ENCODE data around the gene CLBA1. TPM values are rescaled to one million over a fixed set of nuclear protein-coding genes. Genes with fewer than 3 reads are reported as not detected.

CLBA1 gene
- polyA plus RNA-seq, 2 of the 4 experiments (the other 2 are of a cell fraction): 11.5 to 12.0 TPM

DNA sequence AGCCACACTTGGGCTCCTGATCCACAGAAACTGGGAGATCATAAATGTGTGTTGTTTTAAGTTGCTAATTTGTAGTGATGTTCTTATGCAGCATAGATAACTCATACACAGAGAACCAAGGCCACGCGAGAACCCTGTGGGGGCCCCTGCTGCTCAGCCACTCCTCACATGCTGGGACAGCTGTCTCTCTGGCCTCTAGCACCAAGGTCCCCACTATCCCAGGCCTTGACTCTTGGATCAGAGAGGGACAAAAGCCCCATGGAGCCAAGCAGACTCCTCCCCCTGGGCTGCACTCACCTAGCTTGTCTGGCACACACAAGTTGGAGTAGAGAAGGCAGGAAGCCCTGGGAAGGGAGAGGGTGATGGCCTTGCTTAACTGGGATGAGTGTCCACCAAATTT lies 49.6 kb upstream of the CLBA1 start (continued):
- TF ChIP-seq, protein P1, sequence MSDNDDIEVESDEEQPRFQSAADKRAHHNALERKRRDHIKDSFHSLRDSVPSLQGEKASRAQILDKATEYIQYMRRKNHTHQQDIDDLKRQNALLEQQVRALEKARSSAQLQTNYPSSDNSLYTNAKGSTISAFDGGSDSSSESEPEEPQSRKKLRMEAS (IDR thresholded peaks at IDR 0.05): no peak
- TF ChIP-seq TFCP2L1 (CRISPR knock-in tag; IDR thresholded peaks at IDR 0.05) (no peak), CBX2 (IDR thresholded peaks at IDR 0.05; ENCODE audit: borderline replicate concordance, low read depth) (no peak), NFE2L2 (conservative IDR thresholded peaks at IDR 0.05; ENCODE audit: low read length) (no peak), TP53 (CRISPR knock-in tag; IDR thresholded peaks at IDR 0.05) (no peak), EHF (CRISPR knock-in tag; IDR thresholded peaks at IDR 0.05) (no peak), ZNF302 (CRISPR knock-in tag; IDR thresholded peaks at IDR 0.05) (no peak), POLR2A (IDR thresholded peaks at IDR 0.05; ENCODE audit: low read length) (no peak)
- TF ChIP-seq, protein P2, sequence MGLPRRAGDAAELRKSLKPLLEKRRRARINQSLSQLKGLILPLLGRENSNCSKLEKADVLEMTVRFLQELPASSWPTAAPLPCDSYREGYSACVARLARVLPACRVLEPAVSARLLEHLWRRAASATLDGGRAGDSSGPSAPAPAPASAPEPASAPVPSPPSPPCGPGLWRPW (IDR thresholded peaks at IDR 0.05): no peak
- TF ChIP-seq, protein P3, sequence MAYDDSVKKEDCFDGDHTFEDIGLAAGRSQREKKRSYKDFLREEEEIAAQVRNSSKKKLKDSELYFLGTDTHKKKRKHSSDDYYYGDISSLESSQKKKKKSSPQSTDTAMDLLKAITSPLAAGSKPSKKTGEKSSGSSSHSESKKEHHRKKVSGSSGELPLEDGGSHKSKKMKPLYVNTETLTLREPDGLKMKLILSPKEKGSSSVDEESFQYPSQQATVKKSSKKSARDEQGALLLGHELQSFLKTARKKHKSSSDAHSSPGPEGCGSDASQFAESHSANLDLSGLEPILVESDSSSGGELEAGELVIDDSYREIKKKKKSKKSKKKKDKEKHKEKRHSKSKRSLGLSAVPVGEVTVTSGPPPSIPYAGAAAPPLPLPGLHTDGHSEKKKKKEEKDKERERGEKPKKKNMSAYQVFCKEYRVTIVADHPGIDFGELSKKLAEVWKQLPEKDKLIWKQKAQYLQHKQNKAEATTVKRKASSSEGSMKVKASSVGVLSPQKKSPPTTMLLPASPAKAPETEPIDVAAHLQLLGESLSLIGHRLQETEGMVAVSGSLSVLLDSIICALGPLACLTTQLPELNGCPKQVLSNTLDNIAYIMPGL (CRISPR knock-in tag; IDR thresholded peaks at IDR 0.05; ENCODE audit: borderline replicate concordance): no peak

DNA sequence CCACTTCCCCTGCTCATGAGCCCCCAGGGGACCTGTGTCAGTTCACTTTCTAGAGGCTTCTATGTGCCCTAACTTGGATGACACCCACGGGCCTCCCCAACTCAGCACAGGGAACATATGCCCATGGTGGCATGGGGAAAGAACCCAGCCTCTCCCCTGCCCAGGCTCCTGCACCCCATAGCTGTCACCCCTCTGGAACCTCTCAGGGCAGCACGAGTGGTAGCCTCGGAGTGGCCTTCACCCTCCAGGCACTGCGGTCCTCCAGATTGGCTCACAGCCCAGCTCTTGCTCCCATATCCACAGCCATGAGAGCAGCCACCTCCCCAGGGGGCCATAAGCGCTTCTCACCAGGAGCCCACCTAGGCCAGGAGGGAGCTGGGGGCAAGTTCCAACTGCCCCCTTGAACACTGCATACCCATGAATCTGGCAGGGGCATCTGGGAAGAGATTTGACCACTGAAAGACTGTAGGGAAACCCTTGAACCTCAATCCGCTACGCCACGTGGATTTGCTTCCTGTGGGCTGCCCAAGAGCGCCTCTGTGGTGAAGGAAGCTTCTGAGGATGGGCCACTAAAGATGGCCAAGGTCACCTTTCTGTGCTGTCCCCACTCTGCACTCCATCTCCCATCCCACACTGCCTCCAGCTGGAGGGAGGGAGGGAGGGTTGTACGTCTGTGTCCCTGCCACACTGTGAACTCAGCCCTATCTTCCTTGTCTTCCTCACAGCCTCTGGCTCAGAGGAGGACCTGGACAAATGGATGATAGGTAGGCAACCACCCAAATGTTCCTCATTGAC lies 49.0 kb upstream of the CLBA1 start:
- Histone ChIP-seq H3K4me2 (no peak overlapping the region), H3K27ac (no peak overlapping the region), H3K4me3 (no peak overlapping the region), H3K4me1 (peaks cover 7% of the 10 kb centered on the region; the same call in 1 of the 3 replicates), H3K9me3 (no peaks in the 10 kb centered on the region)
- POLR2A ChIA-PET: interaction anchor here (1.8 to 2.5 kb wide), 2 partner anchors 34 to 36 kb away, joined by 5 to 9 read pairs; no protein-coding TSS in a partner anchor
- no peak for FAIRE-seq
- no peak for ATAC-seq
- WGBS (ENCODE audit: missing lambda C conversion rate): 83% methylated on average over 10 of the region's 10 CpGs
- CTCF ChIA-PET: interaction anchor here (0.6 to 8.8 kb wide), 8 partner anchors 11 to 117 kb away, joined by 3 to 86 read pairs (median 6); partner anchors contain the start of gene PLD4
- DNase-seq (ENCODE audit: low read depth in 1 of 2, low spot score in 1 of 2): no peak
- no peak for TF ChIP-seq CEBPB (IDR thresholded peaks at IDR 0.05)
- no peak for TF ChIP-seq NFE2L2 (conservative IDR thresholded peaks at IDR 0.05; ENCODE audit: low read length)
- TF ChIP-seq, protein P4, sequence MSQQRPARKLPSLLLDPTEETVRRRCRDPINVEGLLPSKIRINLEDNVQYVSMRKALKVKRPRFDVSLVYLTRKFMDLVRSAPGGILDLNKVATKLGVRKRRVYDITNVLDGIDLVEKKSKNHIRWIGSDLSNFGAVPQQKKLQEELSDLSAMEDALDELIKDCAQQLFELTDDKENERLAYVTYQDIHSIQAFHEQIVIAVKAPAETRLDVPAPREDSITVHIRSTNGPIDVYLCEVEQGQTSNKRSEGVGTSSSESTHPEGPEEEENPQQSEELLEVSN (IDR thresholded peaks at IDR 0.05; ENCODE audit: borderline replicate concordance, low read depth): no peak
- no peak for TF ChIP-seq POLR2AphosphoS2 (conservative IDR thresholded peaks at IDR 0.05; ENCODE audit: low read length)
- TF ChIP-seq, protein P5, sequence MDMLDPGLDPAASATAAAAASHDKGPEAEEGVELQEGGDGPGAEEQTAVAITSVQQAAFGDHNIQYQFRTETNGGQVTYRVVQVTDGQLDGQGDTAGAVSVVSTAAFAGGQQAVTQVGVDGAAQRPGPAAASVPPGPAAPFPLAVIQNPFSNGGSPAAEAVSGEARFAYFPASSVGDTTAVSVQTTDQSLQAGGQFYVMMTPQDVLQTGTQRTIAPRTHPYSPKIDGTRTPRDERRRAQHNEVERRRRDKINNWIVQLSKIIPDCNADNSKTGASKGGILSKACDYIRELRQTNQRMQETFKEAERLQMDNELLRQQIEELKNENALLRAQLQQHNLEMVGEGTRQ (IDR thresholded peaks at IDR 0.05): no peak
- no peak for TF ChIP-seq RARB (CRISPR knock-in tag; IDR thresholded peaks at IDR 0.05)
- no peak for TF ChIP-seq ZC3H11A (IDR thresholded peaks at IDR 0.05)
- TF ChIP-seq MAZ (IDR thresholded peaks at IDR 0.05; ENCODE audit: borderline replicate concordance, low read depth, low read length): no peak
- TF ChIP-seq MAFK (IDR thresholded peaks at IDR 0.05; ENCODE audit: partially characterized antibody): no peak
- no peak for TF ChIP-seq NR3C1 (IDR thresholded peaks at IDR 0.05)
- TF ChIP-seq, protein P6, sequence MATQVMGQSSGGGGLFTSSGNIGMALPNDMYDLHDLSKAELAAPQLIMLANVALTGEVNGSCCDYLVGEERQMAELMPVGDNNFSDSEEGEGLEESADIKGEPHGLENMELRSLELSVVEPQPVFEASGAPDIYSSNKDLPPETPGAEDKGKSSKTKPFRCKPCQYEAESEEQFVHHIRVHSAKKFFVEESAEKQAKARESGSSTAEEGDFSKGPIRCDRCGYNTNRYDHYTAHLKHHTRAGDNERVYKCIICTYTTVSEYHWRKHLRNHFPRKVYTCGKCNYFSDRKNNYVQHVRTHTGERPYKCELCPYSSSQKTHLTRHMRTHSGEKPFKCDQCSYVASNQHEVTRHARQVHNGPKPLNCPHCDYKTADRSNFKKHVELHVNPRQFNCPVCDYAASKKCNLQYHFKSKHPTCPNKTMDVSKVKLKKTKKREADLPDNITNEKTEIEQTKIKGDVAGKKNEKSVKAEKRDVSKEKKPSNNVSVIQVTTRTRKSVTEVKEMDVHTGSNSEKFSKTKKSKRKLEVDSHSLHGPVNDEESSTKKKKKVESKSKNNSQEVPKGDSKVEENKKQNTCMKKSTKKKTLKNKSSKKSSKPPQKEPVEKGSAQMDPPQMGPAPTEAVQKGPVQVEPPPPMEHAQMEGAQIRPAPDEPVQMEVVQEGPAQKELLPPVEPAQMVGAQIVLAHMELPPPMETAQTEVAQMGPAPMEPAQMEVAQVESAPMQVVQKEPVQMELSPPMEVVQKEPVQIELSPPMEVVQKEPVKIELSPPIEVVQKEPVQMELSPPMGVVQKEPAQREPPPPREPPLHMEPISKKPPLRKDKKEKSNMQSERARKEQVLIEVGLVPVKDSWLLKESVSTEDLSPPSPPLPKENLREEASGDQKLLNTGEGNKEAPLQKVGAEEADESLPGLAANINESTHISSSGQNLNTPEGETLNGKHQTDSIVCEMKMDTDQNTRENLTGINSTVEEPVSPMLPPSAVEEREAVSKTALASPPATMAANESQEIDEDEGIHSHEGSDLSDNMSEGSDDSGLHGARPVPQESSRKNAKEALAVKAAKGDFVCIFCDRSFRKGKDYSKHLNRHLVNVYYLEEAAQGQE (IDR thresholded peaks at IDR 0.05): no peak
- TF ChIP-seq CBX2 (IDR thresholded peaks at IDR 0.05; ENCODE audit: borderline replicate concordance, low read depth): no peak
- TF ChIP-seq, protein P7, sequence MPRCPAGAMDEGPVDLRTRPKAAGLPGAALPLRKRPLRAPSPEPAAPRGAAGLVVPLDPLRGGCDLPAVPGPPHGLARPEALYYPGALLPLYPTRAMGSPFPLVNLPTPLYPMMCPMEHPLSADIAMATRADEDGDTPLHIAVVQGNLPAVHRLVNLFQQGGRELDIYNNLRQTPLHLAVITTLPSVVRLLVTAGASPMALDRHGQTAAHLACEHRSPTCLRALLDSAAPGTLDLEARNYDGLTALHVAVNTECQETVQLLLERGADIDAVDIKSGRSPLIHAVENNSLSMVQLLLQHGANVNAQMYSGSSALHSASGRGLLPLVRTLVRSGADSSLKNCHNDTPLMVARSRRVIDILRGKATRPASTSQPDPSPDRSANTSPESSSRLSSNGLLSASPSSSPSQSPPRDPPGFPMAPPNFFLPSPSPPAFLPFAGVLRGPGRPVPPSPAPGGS (IDR thresholded peaks at IDR 0.05): no peak
- TF ChIP-seq, protein P3 (CRISPR knock-in tag; IDR thresholded peaks at IDR 0.05; ENCODE audit: borderline replicate concordance): no peak
- no peak for TF ChIP-seq HOXA7 (CRISPR knock-in tag; IDR thresholded peaks at IDR 0.05)
- TF ChIP-seq CHD4 (IDR thresholded peaks at IDR 0.05; ENCODE audit: borderline replicate concordance): no peak
- TF ChIP-seq ZSCAN20 (CRISPR knock-in tag; IDR thresholded peaks at IDR 0.05): no peak
- TF ChIP-seq CBX8 (IDR thresholded peaks at IDR 0.05): no peak
